HG02884 (cell line): ENCODE data around the gene RAPGEF5.

Experiments
- ATAC-seq: cut with Tn5 transposase; IDR thresholded peaks from one replicate; pipeline ENCODE4 v1.9.1; 2021; ENCODE audit warnings: mild to moderate bottlenecking, moderate library complexity; ENCODE audit not compliant: unreplicated experiment

RAPGEF5 gene

GRCh38 chr7:22317632-22318031 is 39.3 kb downstream of the RAPGEF5 start:
- no peak for ATAC-seq

GRCh38 chr7:22316914-22317313 is 40.0 kb downstream of the RAPGEF5 start:
- no peak for ATAC-seq

GRCh38 chr7:22307816-22308215 is 49.1 kb downstream of the RAPGEF5 start:
- no peak for ATAC-seq

GRCh38 chr7:22305706-22306105 is 51.2 kb downstream of the RAPGEF5 start:
- no peak for ATAC-seq

GRCh38 chr7:22302951-22303423 is 54.0 kb downstream of the RAPGEF5 start:
- ATAC-seq: no peak

- no peak for ATAC-seq
Measured at GRCh38 chr7:22302193-22302592, 54.8 kb downstream of the RAPGEF5 start.

GRCh38 chr7:22301790-22302189 is 55.2 kb downstream of the RAPGEF5 start:
- no peak for ATAC-seq

- ATAC-seq: no peak
Measured at GRCh38 chr7:22300839-22301238, 56.1 kb downstream of the RAPGEF5 start.

GRCh38 chr7:22296916-22297315 is 60.0 kb downstream of the RAPGEF5 start:
- ATAC-seq: no peak

- no peak for ATAC-seq
Measured at GRCh38 chr7:22296265-22296566, 60.7 kb downstream of the RAPGEF5 start.

- no peak for ATAC-seq
Measured at GRCh38 chr7:22295402-22296264, 61.3 kb downstream of the RAPGEF5 start.

GRCh38 chr7:22292531-22292930 is 64.4 kb downstream of the RAPGEF5 start:
- ATAC-seq: no peak

GRCh38 chr7:22291977-22292376 is 65.0 kb downstream of the RAPGEF5 start:
- ATAC-seq: no peak

GRCh38 chr7:22288202-22288601 is 68.8 kb downstream of the RAPGEF5 start:
- ATAC-seq: no peak

GRCh38 chr7:22287412-22287811 is 69.5 kb downstream of the RAPGEF5 start:
- ATAC-seq: no peak

- ATAC-seq: no peak
Measured at GRCh38 chr7:22286436-22286835, 70.5 kb downstream of the RAPGEF5 start.

GRCh38 chr7:22281481-22281880 is 75.5 kb downstream of the RAPGEF5 start:
- ATAC-seq: no peak

GRCh38 chr7:22280031-22280430 is 76.9 kb downstream of the RAPGEF5 start:
- no peak for ATAC-seq

- ATAC-seq: no peak
Measured at GRCh38 chr7:22278660-22279059, 78.3 kb downstream of the RAPGEF5 start.

GRCh38 chr7:22277375-22277774 is 79.6 kb downstream of the RAPGEF5 start:
- no peak for ATAC-seq

GRCh38 chr7:22275661-22276060 is 81.3 kb downstream of the RAPGEF5 start:
- ATAC-seq: no peak

GRCh38 chr7:22271311-22271710 is 85.6 kb downstream of the RAPGEF5 start:
- ATAC-seq: no peak

GRCh38 chr7:22270371-22270770 is 86.6 kb downstream of the RAPGEF5 start:
- no peak for ATAC-seq
